Measurements from ENCODE around the gene YARS1.

DNA sequence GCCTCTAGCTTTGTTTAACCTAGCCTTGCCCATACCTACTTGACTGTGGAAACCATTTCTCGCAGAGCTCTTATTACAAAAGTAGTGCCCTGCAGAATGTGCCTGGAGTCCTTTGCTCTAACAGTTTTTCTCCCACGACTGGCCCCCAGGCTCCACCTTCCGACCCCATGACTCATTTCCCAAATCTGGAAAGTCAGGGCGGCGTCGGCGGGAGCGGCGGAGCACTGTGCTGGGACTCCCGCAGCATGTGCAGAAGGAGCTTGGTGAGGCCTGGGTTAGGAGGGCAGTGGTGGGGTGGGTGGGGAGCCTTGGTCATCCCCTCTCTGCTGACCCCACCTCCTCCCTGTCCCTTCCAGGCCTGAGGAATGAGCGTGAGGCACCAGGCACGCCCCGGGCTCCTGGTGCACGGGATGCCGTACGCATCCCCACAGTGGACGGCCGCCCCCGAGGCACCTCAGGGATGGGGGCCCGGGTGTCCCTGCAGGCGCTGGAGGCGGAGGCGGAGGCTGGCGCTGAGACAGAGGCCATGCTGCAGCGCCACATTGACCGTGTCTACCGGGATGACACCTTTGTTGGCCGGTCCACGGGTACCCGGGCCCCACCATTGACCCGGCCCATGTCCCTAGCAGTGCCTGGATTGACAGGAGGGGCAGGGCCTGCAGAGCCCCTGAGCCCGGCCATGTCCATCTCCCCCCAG lies 47.5 kb downstream of the YARS1 start:
- TF ChIP-seq, protein P1, sequence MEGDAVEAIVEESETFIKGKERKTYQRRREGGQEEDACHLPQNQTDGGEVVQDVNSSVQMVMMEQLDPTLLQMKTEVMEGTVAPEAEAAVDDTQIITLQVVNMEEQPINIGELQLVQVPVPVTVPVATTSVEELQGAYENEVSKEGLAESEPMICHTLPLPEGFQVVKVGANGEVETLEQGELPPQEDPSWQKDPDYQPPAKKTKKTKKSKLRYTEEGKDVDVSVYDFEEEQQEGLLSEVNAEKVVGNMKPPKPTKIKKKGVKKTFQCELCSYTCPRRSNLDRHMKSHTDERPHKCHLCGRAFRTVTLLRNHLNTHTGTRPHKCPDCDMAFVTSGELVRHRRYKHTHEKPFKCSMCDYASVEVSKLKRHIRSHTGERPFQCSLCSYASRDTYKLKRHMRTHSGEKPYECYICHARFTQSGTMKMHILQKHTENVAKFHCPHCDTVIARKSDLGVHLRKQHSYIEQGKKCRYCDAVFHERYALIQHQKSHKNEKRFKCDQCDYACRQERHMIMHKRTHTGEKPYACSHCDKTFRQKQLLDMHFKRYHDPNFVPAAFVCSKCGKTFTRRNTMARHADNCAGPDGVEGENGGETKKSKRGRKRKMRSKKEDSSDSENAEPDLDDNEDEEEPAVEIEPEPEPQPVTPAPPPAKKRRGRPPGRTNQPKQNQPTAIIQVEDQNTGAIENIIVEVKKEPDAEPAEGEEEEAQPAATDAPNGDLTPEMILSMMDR (optimal IDR thresholded peaks at IDR 0.05 in 1 of 3, IDR thresholded peaks at IDR 0.05 in 1 of 3, conservative IDR thresholded peaks at IDR 0.05 in 1 of 3; ENCODE audit: extremely low read depth in 1 of 3, insufficient read depth in 2 of 3, low read length in 3 of 3) = no peak
- TF ChIP-seq EZH2 (IDR thresholded peaks at IDR 0.05; ENCODE audit: low read length) = no peak
